Endothelial cell of umbilical vein (primary cell): ENCODE results near the gene GULP1. TPM values are rescaled to one million over a fixed set of nuclear protein-coding genes. Genes with fewer than 3 reads are reported as not detected.

Source experiments
- BruUV-seq: library from RNA; stranded (reverse); fragments of 400-500 nt; replicated peaks from 2 replicates; lab custom pipeline; 2021; lab: Mats Ljungman, UMichigan
- CTCF ChIA-PET: fragments of 300-600, 350-600 bp; sonication (Branson Sonifier 250); formaldehyde crosslinking; loops from one replicate; lab custom pipeline; 2021; ENCODE audit warnings: antibody characterized with exemption, inconsistent platforms; lab: Charles Lee
- POLR2A ChIA-PET: fragments of 300-600, 350-600 bp; sonication (Branson Sonifier 250); formaldehyde crosslinking; loops from one replicate; lab custom pipeline; 2021; ENCODE audit warnings: antibody characterized with exemption, inconsistent platforms; lab: Charles Lee
- DNase-seq: peaks from one replicate; pipeline ENCODE4 v3.0.0-alpha.2; 2011; ENCODE audit warnings: low read depth, low spot score
- FAIRE-seq: peaks from 2 replicates; lab custom pipeline; 2011; peaks lifted over from hg19 to GRCh38; lab: Jason Lieb, UNC
- H2AFZ ChIP-seq: 2 replicates; pipeline ENCODE4 v1.6.0; 2012; ENCODE audit warnings: low read depth, low read length, control low read depth, inconsistent platforms
- H3K27ac ChIP-seq: 2 replicates; pipeline ENCODE4 v1.5.1; 2011; ENCODE audit warnings: low read depth, mild to moderate bottlenecking, control low read depth, low read length, moderate library complexity; ENCODE audit not compliant: insufficient read depth
- H3K27me3 ChIP-seq, 2 experiments: 2 replicates each; pipeline versions ENCODE4 v1.6.0 to v1.6.1; 2011; ENCODE audit warnings: low read length in 2 of 2, mixed read lengths in 1 of 2; ENCODE audit not compliant: control insufficient read depth in 2 of 2, insufficient read depth in 2 of 2
- H3K36me3 ChIP-seq, 2 experiments: 2 replicates in 1 of 2; 3 replicates in 1 of 2; pipeline ENCODE4 v1.5.1; 2011; ENCODE audit warnings: low read length in 2 of 2, mild to moderate bottlenecking in 1 of 2, moderate library complexity in 1 of 2; ENCODE audit not compliant: control insufficient read depth in 2 of 2, insufficient read depth in 2 of 2; ENCODE audit errors: extremely low read depth in 1 of 2
- H3K4me1 ChIP-seq: 3 replicates; pipeline ENCODE4 v1.5.1; 2011; ENCODE audit warnings: mild to moderate bottlenecking, low read length; ENCODE audit not compliant: control insufficient read depth, insufficient read depth; ENCODE audit errors: extremely low read depth
- H3K4me2 ChIP-seq: 2 replicates; pipeline ENCODE4 v1.6.1; 2011; ENCODE audit warnings: low read length, control low read depth, mixed read lengths; ENCODE audit not compliant: insufficient read depth
- H3K4me3 ChIP-seq, 3 experiments: fragments of 200-600 bp in 1 of 3; sonication (generic), shearing (Covaris generic) in 1 of 3; replicated peaks in 1 of 3; 2 replicates each; pipeline ENCODE4 v1.5.1; 2011 to 2016; ENCODE audit warnings: control low read depth in 3 of 3, low read length in 3 of 3, mild to moderate bottlenecking in 2 of 3, inconsistent platforms in 1 of 3, low read depth in 1 of 3, moderate library complexity in 1 of 3; ENCODE audit not compliant: insufficient read depth in 1 of 3
- H3K79me2 ChIP-seq: 2 replicates; pipeline ENCODE4 v1.6.0; 2012; ENCODE audit warnings: low read length, inconsistent platforms; ENCODE audit not compliant: control insufficient read depth, insufficient read depth
- H3K9ac ChIP-seq: replicated peaks from 2 replicates; pipeline ENCODE3; 2011; ENCODE audit warnings: low read length, control low read depth; ENCODE audit not compliant: insufficient read depth; ENCODE audit errors: extremely low read depth
- H3K9me1 ChIP-seq: replicated peaks from 3 replicates; pipeline ENCODE4 v1.6.0; 2011; ENCODE audit warnings: mild to moderate bottlenecking, low read length; ENCODE audit not compliant: control insufficient read depth, insufficient read depth; ENCODE audit errors: extremely low read depth
- H3K9me3 ChIP-seq: replicated peaks from 2 replicates; pipeline ENCODE4 v1.5.1; 2012; ENCODE audit warnings: low read length, inconsistent platforms; ENCODE audit not compliant: control insufficient read depth, insufficient read depth
- H4K20me1 ChIP-seq: replicated peaks from 2 replicates; pipeline ENCODE3; 2011; ENCODE audit warnings: mild to moderate bottlenecking, low read length; ENCODE audit not compliant: control insufficient read depth, insufficient read depth; ENCODE audit errors: extremely low read depth
- EZH2 ChIP-seq: IDR thresholded peaks from 2 replicates; pipeline ENCODE4 v1.6.1; 2012; ENCODE audit warnings: borderline replicate concordance, low read depth, mild to moderate bottlenecking, moderate library complexity, low read length, inconsistent platforms; ENCODE audit not compliant: severe bottlenecking
- GATA2 ChIP-seq: IDR thresholded peaks from 2 replicates; pipeline ENCODE4 v1.7.0; 2011; ENCODE audit warnings: low read depth, mild to moderate bottlenecking, moderate library complexity, mixed read lengths, low read length; ENCODE audit not compliant: insufficient read length, insufficient read depth
- dilution Hi-C: fragments of 300-500 bp; cut with MboI; formaldehyde crosslinking; loops from one replicate; pipeline ENCODE4 v1.15.0; 2019; ENCODE audit warnings: low sequenced_read_pairs; ENCODE audit not compliant: extremely low pct_ligation_motif_present
- intact Hi-C: fragments of 100-400 bp; cut with micrococcal nuclease; formaldehyde crosslinking; loops from one replicate; pipeline ENCODE4 v1.10.0; 2022
- polyA plus RNA-seq, 4 experiments: library from polyadenylated mRNA; depleted of rRNA in 3 of 4; stranded (reverse) in 3 of 4; unstranded in 1 of 4; fragments of >200 nt; gene quantifications; 2 replicates each; pipeline versions ENCODE4 v1.2.1 to v1.2.3, GENCODE V29; 2011 to 2012; ENCODE audit warnings: missing spikeins in 1 of 4
- total RNA-seq: library from RNA; stranded (reverse); gene quantifications from 2 replicates; pipeline ENCODE4 v1.2.3, GENCODE V29; 2021
- TF ChIP-seq, protein P1 (sequence below), 2 donors: IDR thresholded peaks; 1 replicate in 1 of 2; 2 replicates in 1 of 2; pipeline ENCODE4 v1.5.1; 2011; ENCODE audit warnings: low read length in 2 of 2, mild to moderate bottlenecking in 2 of 2, moderate library complexity in 2 of 2, control low read depth in 1 of 2, inconsistent platforms in 1 of 2, low read depth in 1 of 2; ENCODE audit not compliant: insufficient read depth in 1 of 2; ENCODE audit errors: extremely low read depth in 1 of 2

Gene GULP1
- total and polyA plus RNA-seq, 2 donors (not counting 3 experiments of a cell fraction or from before 2014, with no cell fraction given), result 24.4 to 53.8 TPM

DNA sequence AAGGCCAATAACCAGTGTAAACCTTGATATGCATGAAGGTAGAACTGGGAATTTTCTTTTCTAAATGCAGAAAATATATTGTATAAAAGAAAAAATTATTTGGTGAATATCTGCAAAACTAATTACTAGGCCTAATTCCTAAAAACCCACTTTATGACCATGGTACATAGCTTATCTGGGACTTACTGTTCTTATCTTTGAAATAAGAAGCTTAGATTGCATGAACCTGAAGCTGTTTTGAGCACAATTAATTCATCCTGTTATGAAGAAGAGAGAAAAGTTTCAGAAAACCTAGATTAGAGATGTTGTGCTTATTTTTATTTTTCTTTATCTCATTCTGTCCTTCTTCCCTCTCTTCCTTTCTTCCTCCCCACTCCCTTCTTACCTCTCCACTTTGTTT lies 235.0 kb downstream of the GULP1 start:
- intact Hi-C loops, result no loop called here

DNA sequence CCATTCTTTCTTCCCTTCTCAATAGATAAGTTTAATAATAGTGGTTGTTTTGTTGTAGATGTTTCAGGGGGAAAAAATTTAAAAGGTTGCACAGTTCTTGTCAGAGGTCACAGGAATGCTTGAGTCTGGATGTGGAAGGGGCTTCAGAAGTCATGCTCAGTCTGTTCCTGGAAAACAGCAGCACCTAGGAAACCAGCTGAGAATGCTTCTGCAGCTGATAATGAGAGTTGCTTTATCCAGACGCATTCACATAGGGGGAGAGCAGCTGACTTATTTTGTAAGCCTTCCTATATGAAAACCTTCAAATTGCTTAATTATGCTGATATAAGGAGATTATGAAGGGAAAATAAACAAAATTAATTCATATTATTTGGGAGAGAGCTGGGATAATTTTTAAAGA lies 235.5 kb downstream of the GULP1 start:
- ChIA-PET POLR2A (interaction anchor here (1.7 kb wide), 1 partner anchor 457 kb away, joined by 3 read pairs; no protein-coding TSS in a partner anchor), CTCF (interaction anchor here (1.8 to 8.2 kb wide), 4 partner anchors 238 to 886 kb away, joined by 5 to 250 read pairs (median 132); partner anchors contain the start of gene COL3A1)
- Histone ChIP-seq H3K9ac (no peak overlapping the region), H3K9me3 (no peaks in the 10 kb centered on the region), H3K4me2 (peak overlapping the region; percentile 53), H3K36me3 (no peaks in the 10 kb centered on the region), H3K4me3 (no peak overlapping the region), H3K27ac (no peak overlapping the region), H4K20me1 (no peaks in the 10 kb centered on the region), H3K4me1 (peaks cover 19% of the 10 kb centered on the region), H3K79me2 (no peaks in the 10 kb centered on the region), H2AFZ (no peak overlapping the region), H3K9me1 (no peaks in the 10 kb centered on the region), H3K27me3 (no peaks in the 10 kb centered on the region)
- intact Hi-C loops (no loop called here), dilution Hi-C loops (no loop called here)
- peak; percentile 4 for TF ChIP-seq GATA2
- no peak for TF ChIP-seq EZH2
- BruUV-seq, result no TSS peak
- DNase-seq (peak; percentile 45), FAIRE-seq (no peak)

More for the DNA sequence above, 235.0 kb downstream of the GULP1 start:
- no peak overlapping the region for H2AFZ ChIP-seq
- no peaks in the 10 kb centered on the region for H3K9me3 ChIP-seq
- peak; percentile 39 for DNase-seq
- H3K9ac ChIP-seq, result no peak overlapping the region
- peak; percentile 19 for TF ChIP-seq GATA2
- TF ChIP-seq, protein P1, sequence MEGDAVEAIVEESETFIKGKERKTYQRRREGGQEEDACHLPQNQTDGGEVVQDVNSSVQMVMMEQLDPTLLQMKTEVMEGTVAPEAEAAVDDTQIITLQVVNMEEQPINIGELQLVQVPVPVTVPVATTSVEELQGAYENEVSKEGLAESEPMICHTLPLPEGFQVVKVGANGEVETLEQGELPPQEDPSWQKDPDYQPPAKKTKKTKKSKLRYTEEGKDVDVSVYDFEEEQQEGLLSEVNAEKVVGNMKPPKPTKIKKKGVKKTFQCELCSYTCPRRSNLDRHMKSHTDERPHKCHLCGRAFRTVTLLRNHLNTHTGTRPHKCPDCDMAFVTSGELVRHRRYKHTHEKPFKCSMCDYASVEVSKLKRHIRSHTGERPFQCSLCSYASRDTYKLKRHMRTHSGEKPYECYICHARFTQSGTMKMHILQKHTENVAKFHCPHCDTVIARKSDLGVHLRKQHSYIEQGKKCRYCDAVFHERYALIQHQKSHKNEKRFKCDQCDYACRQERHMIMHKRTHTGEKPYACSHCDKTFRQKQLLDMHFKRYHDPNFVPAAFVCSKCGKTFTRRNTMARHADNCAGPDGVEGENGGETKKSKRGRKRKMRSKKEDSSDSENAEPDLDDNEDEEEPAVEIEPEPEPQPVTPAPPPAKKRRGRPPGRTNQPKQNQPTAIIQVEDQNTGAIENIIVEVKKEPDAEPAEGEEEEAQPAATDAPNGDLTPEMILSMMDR (IDR thresholded peaks at IDR 0.05; ENCODE audit: extremely low read depth in 1 of 2, insufficient read depth in 1 of 2, low read depth in 1 of 2, low read length in 2 of 2), result no peak
- no peaks in the 10 kb centered on the region for H3K27me3 ChIP-seq
- BruUV-seq, result no TSS peak
- H4K20me1 ChIP-seq, result no peaks in the 10 kb centered on the region
- no peaks in the 10 kb centered on the region for H3K9me1 ChIP-seq
- H3K4me2 ChIP-seq, result peak overlapping the region; percentile 53
- no peak overlapping the region for H3K4me3 ChIP-seq
- ChIA-PET POLR2A (interaction anchor here (1.7 kb wide), 1 partner anchor 457 kb away, joined by 3 read pairs; no protein-coding TSS in a partner anchor), CTCF (interaction anchor here (1.8 to 8.2 kb wide), 5 partner anchors 238 to 886 kb away, joined by 5 to 250 read pairs (median 80); partner anchors contain the start of gene COL3A1)
- H3K4me1 ChIP-seq, result peaks cover 19% of the 10 kb centered on the region
- no peak overlapping the region for H3K27ac ChIP-seq
- dilution Hi-C loops, result no loop called here
- FAIRE-seq, result peak; percentile 31
- no peaks in the 10 kb centered on the region for H3K36me3 ChIP-seq
- H3K79me2 ChIP-seq, result no peaks in the 10 kb centered on the region
